Measurements from ENCODE around the gene SLC7A1. TPM values are rescaled to one million over a fixed set of nuclear protein-coding genes. Genes with fewer than 3 reads are reported as not detected.

The SLC7A1 gene
- polyA plus RNA-seq, 1 experiment: 43.2 TPM

- ChIA-PET POLR2A (interaction anchor here (0.6 kb wide), 1 partner anchor 19 kb away, joined by 3 read pairs; no protein-coding TSS in a partner anchor), CTCF (interaction anchor here (2.7 to 3.9 kb wide), 2 partner anchors 10 to 25 kb away, joined by 10 to 31 read pairs; no protein-coding TSS in a partner anchor)
- H3K27me3 ChIP-seq (ENCODE audit: control insufficient read depth, insufficient read depth, low read length): peaks cover 10% of the 10 kb centered on the region
- no peak for DNase-seq (ENCODE audit: low read depth)
- no peaks in the 10 kb centered on the region for H3K36me3 ChIP-seq (ENCODE audit: control insufficient read depth, insufficient read depth, low read length)
- H3K4me3 ChIP-seq (ENCODE audit: low read depth, low read length): no peak overlapping the region
- TF ChIP-seq CTCF (IDR thresholded peaks at IDR 0.05; ENCODE audit: insufficient read depth, low read depth, low read length): no peak
Observed at GRCh38 chr13:29497137-29497654, 98.3 kb downstream of the SLC7A1 start.

GRCh38 chr13:29496241-29496712 lies 99.2 kb downstream of the SLC7A1 start:
- DNase-seq (ENCODE audit: low read depth): no peak
- Histone ChIP-seq H3K36me3 (ENCODE audit: control insufficient read depth, insufficient read depth, low read length) (no peaks in the 10 kb centered on the region), H3K27me3 (ENCODE audit: control insufficient read depth, insufficient read depth, low read length) (peaks cover 10% of the 10 kb centered on the region), H3K4me3 (ENCODE audit: low read depth, low read length) (no peak overlapping the region)
- ChIA-PET CTCF (interaction anchor here (2.7 to 3.9 kb wide), 2 partner anchors 11 to 24 kb away, joined by 10 to 31 read pairs; no protein-coding TSS in a partner anchor), POLR2A (no interaction called here)
- TF ChIP-seq CTCF (IDR thresholded peaks at IDR 0.05; ENCODE audit: insufficient read depth, low read depth, low read length): no peak

- Histone ChIP-seq H3K27me3 (ENCODE audit: control insufficient read depth, insufficient read depth, low read length) (peaks cover 13% of the 10 kb centered on the region), H3K4me3 (ENCODE audit: low read depth, low read length) (no peak overlapping the region), H3K36me3 (ENCODE audit: control insufficient read depth, insufficient read depth, low read length) (no peaks in the 10 kb centered on the region)
- TF ChIP-seq CTCF (IDR thresholded peaks at IDR 0.05; ENCODE audit: insufficient read depth, low read depth, low read length): no peak
- no peak for DNase-seq (ENCODE audit: low read depth)
- POLR2A ChIA-PET: no interaction called here
- CTCF ChIA-PET: no interaction called here
Observed at GRCh38 chr13:29494520-29494919, 101.0 kb downstream of the SLC7A1 start.

GRCh38 chr13:29493796-29494195 lies 101.7 kb downstream of the SLC7A1 start:
- peaks cover 12% of the 10 kb centered on the region for H3K27me3 ChIP-seq (ENCODE audit: control insufficient read depth, insufficient read depth, low read length)
- TF ChIP-seq CTCF (IDR thresholded peaks at IDR 0.05; ENCODE audit: insufficient read depth, low read depth, low read length): no peak
- no peaks in the 10 kb centered on the region for H3K36me3 ChIP-seq (ENCODE audit: control insufficient read depth, insufficient read depth, low read length)
- DNase-seq (ENCODE audit: low read depth): no peak
- POLR2A ChIA-PET: no interaction called here
- CTCF ChIA-PET: interaction anchor here (1.2 kb wide), 1 partner anchor 9 kb away, joined by 4 read pairs; no protein-coding TSS in a partner anchor
- H3K4me3 ChIP-seq (ENCODE audit: low read depth, low read length): no peak overlapping the region

- H3K36me3 ChIP-seq (ENCODE audit: control insufficient read depth, insufficient read depth, low read length): no peaks in the 10 kb centered on the region
- no peak overlapping the region for H3K4me3 ChIP-seq (ENCODE audit: low read depth, low read length)
- TF ChIP-seq CTCF (IDR thresholded peaks at IDR 0.05; ENCODE audit: insufficient read depth, low read depth, low read length): no peak
- POLR2A ChIA-PET: no interaction called here
- H3K27me3 ChIP-seq (ENCODE audit: control insufficient read depth, insufficient read depth, low read length): peaks cover 12% of the 10 kb centered on the region
- no peak for DNase-seq (ENCODE audit: low read depth)
- CTCF ChIA-PET: no interaction called here
Observed at GRCh38 chr13:29491248-29491647, 104.2 kb downstream of the SLC7A1 start.
